DOHH2 (cell line): ENCODE data around the gene OR2A12.

ENCODE experiments used
- H3F3A ChIP-seq: fragments of 200-600 bp; sonication (generic), shearing (Covaris generic); 2 replicates; pipeline ENCODE4 v1.6.0; 2016; ENCODE audit warnings: antibody characterized with exemption, mild to moderate bottlenecking; ENCODE audit not compliant: control insufficient read depth, insufficient read depth
- H3K27ac ChIP-seq: fragments of 200-600 bp; sonication (generic); 2 replicates; pipeline ENCODE4 v1.5.1; 2014; ENCODE audit warnings: low read depth, mild to moderate bottlenecking, low read length, moderate library complexity
- H3K27me3 ChIP-seq: fragments of 200-600 bp; sonication (generic); 2 replicates; pipeline ENCODE4 v1.6.1; 2014; ENCODE audit warnings: mild to moderate bottlenecking, low read length, mixed read lengths; ENCODE audit not compliant: control insufficient read depth
- H3K36me3 ChIP-seq: fragments of 200-600 bp; sonication (generic); 2 replicates; pipeline ENCODE4 v1.6.1; 2014; ENCODE audit warnings: mild to moderate bottlenecking, low read length, moderate library complexity, mixed read lengths; ENCODE audit not compliant: control insufficient read depth
- H3K4me1 ChIP-seq: fragments of 200-600 bp; sonication (generic); 2 replicates; pipeline ENCODE4 v1.6.1; 2014; ENCODE audit warnings: mild to moderate bottlenecking, low read length, mixed read lengths; ENCODE audit not compliant: control insufficient read depth
- H3K4me2 ChIP-seq: fragments of 200-600 bp; sonication (generic); 2 replicates; pipeline ENCODE4 v1.6.0; 2014; ENCODE audit warnings: mild to moderate bottlenecking, low read length, moderate library complexity
- H3K4me3 ChIP-seq: fragments of 200-600 bp; sonication (generic); 2 replicates; pipeline ENCODE4 v1.5.1; 2014; ENCODE audit warnings: mild to moderate bottlenecking, low read length, mixed read lengths
- H3K79me2 ChIP-seq: fragments of 200-600 bp; sonication (generic); 2 replicates; pipeline ENCODE4 v1.6.1; 2014; ENCODE audit warnings: mild to moderate bottlenecking, low read length, mixed read lengths; ENCODE audit not compliant: control insufficient read depth
- H3K9me2 ChIP-seq: fragments of 200-600 bp; sonication (generic); replicated peaks from 2 replicates; pipeline ENCODE4 v1.6.1; 2014; ENCODE audit warnings: mild to moderate bottlenecking, low read length, mixed read lengths; ENCODE audit not compliant: control insufficient read depth
- H3K9me3 ChIP-seq: fragments of 200-600 bp; sonication (generic); 2 replicates; pipeline ENCODE4 v1.6.1; 2014; ENCODE audit warnings: antibody characterized with exemption, low read length, mixed read lengths; ENCODE audit not compliant: control insufficient read depth, insufficient read depth
- H4K20me1 ChIP-seq: fragments of 200-600 bp; sonication (generic); 2 replicates; pipeline ENCODE4 v1.6.0; 2014; ENCODE audit warnings: low read depth, mild to moderate bottlenecking, antibody characterized with exemption, low read length, moderate library complexity; ENCODE audit not compliant: control insufficient read depth, insufficient read depth
- EZH2phosphoT487 ChIP-seq: fragments of 200-600 bp; sonication (generic); IDR thresholded peaks from 2 replicates; pipeline ENCODE4 v1.6.1; 2017; ENCODE audit warnings: borderline replicate concordance, mild to moderate bottlenecking, antibody characterized with exemption, low read length, moderate library complexity, mixed read lengths
- TF ChIP-seq, protein P1 (sequence below): fragments of 200-600 bp; sonication (generic); IDR thresholded peaks from one replicate; pipeline ENCODE4 v1.5.1; 2014; ENCODE audit warnings: antibody characterized with exemption, mild to moderate bottlenecking, low read depth, low read length; ENCODE audit not compliant: poor library complexity, severe bottlenecking

OR2A12 gene

DNA sequence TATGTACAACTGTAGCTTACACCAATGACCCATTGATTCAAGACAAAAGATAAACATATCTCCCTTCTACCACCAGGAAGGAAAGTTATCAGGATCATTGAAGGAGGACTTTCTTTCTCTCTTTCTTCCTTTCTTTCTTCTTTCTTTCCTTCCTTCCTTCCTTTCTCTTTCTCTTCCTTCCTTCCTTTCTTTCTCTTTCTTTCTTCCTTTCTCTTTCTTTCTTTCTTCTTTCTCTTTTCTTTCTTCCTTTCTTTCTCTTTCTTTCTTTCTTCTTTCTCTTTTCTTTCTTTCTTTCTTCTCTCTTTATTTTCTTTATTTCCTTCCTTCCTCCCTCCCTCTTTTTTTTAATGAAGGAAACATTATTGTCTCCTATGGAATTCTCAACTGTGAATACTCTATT lies 12.7 kb downstream of the OR2A12 start:
- Histone ChIP-seq H3K9me2 (no peaks in the 10 kb centered on the region; the same call in 1 of the 2 replicates), H3K27me3 (no peaks in the 10 kb centered on the region), H3K79me2 (no peaks in the 10 kb centered on the region), H3K36me3 (no peaks in the 10 kb centered on the region), H3K4me1 (no peaks in the 10 kb centered on the region), H3F3A (no peaks in the 10 kb centered on the region), H3K9me3 (peaks cover 11% of the 10 kb centered on the region; the same call in 1 of the 2 replicates), H3K4me2 (no peak overlapping the region), H4K20me1 (no peaks in the 10 kb centered on the region), H3K27ac (no peak overlapping the region), H3K4me3 (no peak overlapping the region)
- no peak for TF ChIP-seq EZH2phosphoT487
- TF ChIP-seq, protein P1, sequence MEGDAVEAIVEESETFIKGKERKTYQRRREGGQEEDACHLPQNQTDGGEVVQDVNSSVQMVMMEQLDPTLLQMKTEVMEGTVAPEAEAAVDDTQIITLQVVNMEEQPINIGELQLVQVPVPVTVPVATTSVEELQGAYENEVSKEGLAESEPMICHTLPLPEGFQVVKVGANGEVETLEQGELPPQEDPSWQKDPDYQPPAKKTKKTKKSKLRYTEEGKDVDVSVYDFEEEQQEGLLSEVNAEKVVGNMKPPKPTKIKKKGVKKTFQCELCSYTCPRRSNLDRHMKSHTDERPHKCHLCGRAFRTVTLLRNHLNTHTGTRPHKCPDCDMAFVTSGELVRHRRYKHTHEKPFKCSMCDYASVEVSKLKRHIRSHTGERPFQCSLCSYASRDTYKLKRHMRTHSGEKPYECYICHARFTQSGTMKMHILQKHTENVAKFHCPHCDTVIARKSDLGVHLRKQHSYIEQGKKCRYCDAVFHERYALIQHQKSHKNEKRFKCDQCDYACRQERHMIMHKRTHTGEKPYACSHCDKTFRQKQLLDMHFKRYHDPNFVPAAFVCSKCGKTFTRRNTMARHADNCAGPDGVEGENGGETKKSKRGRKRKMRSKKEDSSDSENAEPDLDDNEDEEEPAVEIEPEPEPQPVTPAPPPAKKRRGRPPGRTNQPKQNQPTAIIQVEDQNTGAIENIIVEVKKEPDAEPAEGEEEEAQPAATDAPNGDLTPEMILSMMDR, result no peak

DNA sequence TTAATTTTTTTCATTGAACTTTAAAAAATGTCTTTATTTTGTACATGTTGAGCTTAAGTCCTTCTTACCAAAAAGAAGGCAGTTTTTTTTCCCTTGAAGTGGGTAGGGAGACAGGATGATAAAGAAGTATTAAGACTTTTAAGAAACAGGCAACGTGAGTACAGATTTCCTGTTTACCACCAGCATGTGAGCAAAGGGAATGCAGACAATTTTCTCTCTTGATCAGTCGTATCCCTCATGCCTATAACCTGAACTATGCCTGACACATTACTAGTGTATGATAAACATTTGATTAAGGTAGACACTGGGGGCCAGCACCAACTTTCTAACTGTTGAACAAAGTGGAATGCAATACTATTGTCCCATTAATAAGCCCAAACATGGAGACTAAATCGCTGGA lies 14.5 kb downstream of the OR2A12 start:
- Histone ChIP-seq H3K36me3 (no peaks in the 10 kb centered on the region), H3K27ac (no peak overlapping the region), H3K4me2 (no peak overlapping the region), H3K9me2 (no peaks in the 10 kb centered on the region; the same call in 1 of the 2 replicates), H3K27me3 (no peaks in the 10 kb centered on the region), H3F3A (no peaks in the 10 kb centered on the region), H3K9me3 (peaks cover 3% of the 10 kb centered on the region; the same call in 1 of the 2 replicates), H3K79me2 (no peaks in the 10 kb centered on the region), H4K20me1 (no peaks in the 10 kb centered on the region), H3K4me3 (no peak overlapping the region), H3K4me1 (no peaks in the 10 kb centered on the region)
- TF ChIP-seq EZH2phosphoT487, result no peak
- TF ChIP-seq, protein P1, result no peak

DNA sequence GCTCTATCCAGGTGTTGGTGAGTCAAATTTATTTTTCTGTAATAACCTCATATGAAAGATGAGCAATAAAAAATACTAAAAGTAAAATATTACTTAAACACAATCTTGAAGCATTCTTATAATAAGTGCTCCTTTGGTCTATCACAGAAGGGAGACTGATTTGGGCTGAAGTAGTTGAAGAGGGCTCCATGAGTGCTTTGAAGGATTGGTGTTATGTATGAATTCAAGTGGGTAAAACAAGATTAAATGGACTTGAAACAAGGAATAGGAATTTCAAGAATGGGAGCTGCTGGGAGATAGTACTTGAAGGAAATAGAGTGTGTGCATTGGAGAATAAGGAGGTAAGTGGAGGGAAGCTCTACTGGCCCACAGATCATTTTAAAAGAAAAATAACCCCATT lies 16.0 kb downstream of the OR2A12 start:
- no peak overlapping the region for H3K4me3 ChIP-seq
- H3K9me2 ChIP-seq, result no peaks in the 10 kb centered on the region; the same call in 1 of the 2 replicates
- H3K27ac ChIP-seq, result no peak overlapping the region
- H3K4me1 ChIP-seq, result no peaks in the 10 kb centered on the region
- TF ChIP-seq EZH2phosphoT487, result no peak
- TF ChIP-seq, protein P1, result no peak
- H3K4me2 ChIP-seq, result no peak overlapping the region
- no peaks in the 10 kb centered on the region for H3K9me3 ChIP-seq
- no peaks in the 10 kb centered on the region for H4K20me1 ChIP-seq
- no peaks in the 10 kb centered on the region for H3K27me3 ChIP-seq
- H3K36me3 ChIP-seq, result no peaks in the 10 kb centered on the region
- no peaks in the 10 kb centered on the region for H3F3A ChIP-seq
- H3K79me2 ChIP-seq, result no peaks in the 10 kb centered on the region

DNA sequence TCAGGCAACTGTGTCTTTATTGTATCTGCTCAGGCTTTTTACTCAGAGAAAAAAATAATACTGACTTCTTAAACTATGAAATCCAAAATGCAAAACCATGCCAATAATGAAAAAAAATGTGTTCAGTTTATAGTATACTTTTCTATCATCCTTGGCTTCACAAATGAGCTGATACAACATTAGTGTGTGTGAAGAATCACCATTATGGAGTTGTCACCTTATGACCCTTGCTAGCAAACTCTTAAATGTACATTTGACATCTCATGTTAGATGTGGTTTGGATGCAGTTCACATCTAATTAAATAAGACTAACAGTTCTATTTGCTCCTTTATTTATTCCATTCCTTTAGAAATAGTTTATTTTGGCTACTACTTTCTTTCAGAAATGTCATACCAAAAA lies 19.1 kb downstream of the OR2A12 start:
- Histone ChIP-seq H3K9me3 (no peaks in the 10 kb centered on the region), H3F3A (no peaks in the 10 kb centered on the region), H3K79me2 (no peaks in the 10 kb centered on the region), H3K4me3 (no peak overlapping the region), H3K36me3 (no peaks in the 10 kb centered on the region), H3K27ac (no peak overlapping the region), H4K20me1 (no peaks in the 10 kb centered on the region), H3K4me2 (no peak overlapping the region), H3K4me1 (no peaks in the 10 kb centered on the region), H3K9me2 (no peaks in the 10 kb centered on the region; the same call in 1 of the 2 replicates), H3K27me3 (no peaks in the 10 kb centered on the region)
- TF ChIP-seq EZH2phosphoT487, result no peak
- TF ChIP-seq, protein P1, result no peak
